HCEC 1CT (cell line): Measurements from ENCODE around the gene UNKL.
A peak's percentile ranks its signal among the peaks of the same experiment; 100 is the strongest.

Experiments
- DNase-seq: peaks from one replicate; pipeline ENCODE4 v3.0.0-alpha.2; 2017

UNKL gene

GRCh38 chr16:1372292-1372950 is 42.1 kb downstream of the UNKL start:
- no peak for DNase-seq

- DNase-seq = no peak
Observed at GRCh38 chr16:1371054-1371978, 43.2 kb downstream of the UNKL start.

- no peak for DNase-seq
Observed at GRCh38 chr16:1367486-1368174, 46.9 kb downstream of the UNKL start.

GRCh38 chr16:1366712-1367299 is 47.7 kb downstream of the UNKL start:
- DNase-seq = no peak

GRCh38 chr16:1366060-1366711 is 48.3 kb downstream of the UNKL start:
- DNase-seq = no peak

- no peak for DNase-seq
Observed at GRCh38 chr16:1364510-1364909, 50.0 kb downstream of the UNKL start.

- DNase-seq = peak; percentile 22
Observed at GRCh38 chr16:1363501-1364041, 50.9 kb downstream of the UNKL start.

GRCh38 chr16:1362807-1363206 is 51.7 kb downstream of the UNKL start:
- DNase-seq = no peak

- DNase-seq = no peak
Observed at GRCh38 chr16:1361685-1362360, 52.7 kb downstream of the UNKL start.

- DNase-seq = no peak
Observed at GRCh38 chr16:1357906-1358566, 56.5 kb downstream of the UNKL start.

GRCh38 chr16:1356061-1356900 is 58.2 kb downstream of the UNKL start:
- DNase-seq = no peak

GRCh38 chr16:1355591-1355990 is 58.9 kb downstream of the UNKL start:
- no peak for DNase-seq

- DNase-seq = no peak
Observed at GRCh38 chr16:1354815-1355540, 59.5 kb downstream of the UNKL start.

GRCh38 chr16:1351582-1352362 is 62.7 kb downstream of the UNKL start, which contains the start of the genes GNPTG and TSR3:
TSS of gene GNPTG (plus strand) at chr16:1351931. CDS start at chr16:1351966, 35 bp downstream.
TSS of gene TSR3 (minus strand) at chr16:1351878. CDS start at chr16:1351804, 74 bp downstream.
- peak; percentile 81 for DNase-seq

- no peak for DNase-seq
Observed at GRCh38 chr16:1351215-1351581, 63.3 kb downstream of the UNKL start.

GRCh38 chr16:1350691-1351090 is 63.8 kb downstream of the UNKL start:
- DNase-seq = no peak

- DNase-seq = no peak
Observed at GRCh38 chr16:1349951-1350350, 64.6 kb downstream of the UNKL start.

- no peak for DNase-seq
Observed at GRCh38 chr16:1349351-1349750, 65.2 kb downstream of the UNKL start.

GRCh38 chr16:1348926-1349325 is 65.6 kb downstream of the UNKL start:
- no peak for DNase-seq
